WTC11 (cell line): Measurements from ENCODE around the gene ZSCAN4. TPM values are rescaled to one million over a fixed set of nuclear protein-coding genes. Genes with fewer than 3 reads are reported as not detected.

Source experiments
- ATAC-seq: fragments of 200-7000 bp; cut with Tn5 transposase; 2 replicates; pipeline ENCODE4 v1.10.0; 2021; ENCODE audit warnings: mild to moderate bottlenecking, moderate library complexity
- CTCF ChIA-PET: fragments of 300-600 bp; sonication (Branson Sonifier 250); formaldehyde crosslinking; loops from one replicate; lab custom pipeline; 2021; ENCODE audit warnings: antibody characterized with exemption; lab: Charles Lee
- POLR2A ChIA-PET: fragments of 350-600 bp; sonication (Branson Sonifier 250); formaldehyde crosslinking; loops from one replicate; lab custom pipeline; 2021; ENCODE audit warnings: antibody characterized with exemption; lab: Charles Lee
- DNase-seq: peaks from one replicate; pipeline ENCODE4 v3.0.0; 2021; ENCODE audit warnings: low spot score
- H3K27ac Mint-ChIP-seq: 2 replicates; pipeline ENCODE4 v1.8.0; 2021; ENCODE audit warnings: mixed read lengths
- H3K27me3 Mint-ChIP-seq: 2 replicates; pipeline ENCODE4 v1.8.0; 2021; ENCODE audit warnings: low read depth, mild to moderate bottlenecking, moderate library complexity, mixed read lengths
- H3K36me3 Mint-ChIP-seq: 2 replicates; pipeline ENCODE4 v1.8.0; 2021; ENCODE audit warnings: mixed read lengths
- H3K4me1 Mint-ChIP-seq: 2 replicates; pipeline ENCODE4 v1.8.0; 2022; ENCODE audit warnings: mixed read lengths
- H3K4me3 Mint-ChIP-seq: 2 replicates; pipeline ENCODE4 v1.8.0; 2021; ENCODE audit warnings: mild to moderate bottlenecking, moderate library complexity, mixed read lengths
- H3K9me3 Mint-ChIP-seq: 2 replicates; pipeline ENCODE4 v1.8.0; 2021; ENCODE audit warnings: mixed read lengths
- AR ChIP-seq: fragments of 250-450 bp; sonication (Bioruptor Pico); IDR thresholded peaks from 2 replicates; pipeline ENCODE4 v1.9.0; 2021; ENCODE audit warnings: mild to moderate bottlenecking
- ATF2 ChIP-seq: sonication (generic); formaldehyde crosslinking; IDR thresholded peaks from 2 replicates; pipeline ENCODE4 v1.8.1; 2022; ENCODE audit warnings: low read depth, missing genetic modification reagents, borderline replicate concordance
- ATF6 ChIP-seq: sonication (generic); formaldehyde crosslinking; IDR thresholded peaks from 2 replicates; pipeline ENCODE4 v1.8.1; 2023; ENCODE audit warnings: mild to moderate bottlenecking, missing genetic modification reagents
- CBFB ChIP-seq: sonication (generic); formaldehyde crosslinking; IDR thresholded peaks from 2 replicates; pipeline ENCODE4 v1.8.1; 2022; ENCODE audit warnings: mild to moderate bottlenecking, low read depth, missing genetic modification reagents
- ESRRA ChIP-seq: sonication (generic); formaldehyde crosslinking; IDR thresholded peaks from 2 replicates; pipeline ENCODE4 v1.8.1; 2022; ENCODE audit warnings: mild to moderate bottlenecking, missing genetic modification reagents, borderline replicate concordance
- FOXP4 ChIP-seq: sonication (generic); formaldehyde crosslinking; IDR thresholded peaks from 2 replicates; pipeline ENCODE4 v1.8.0; 2022; ENCODE audit warnings: mild to moderate bottlenecking, missing genetic modification reagents
- MXD4 ChIP-seq: fragments of 250-450 bp; sonication (Bioruptor Pico); IDR thresholded peaks from 2 replicates; pipeline ENCODE4 v1.8.0; 2021; ENCODE audit warnings: mild to moderate bottlenecking, moderate library complexity, borderline replicate concordance
- NFATC4 ChIP-seq: fragments of 250-450 bp; sonication (Bioruptor Pico); IDR thresholded peaks from 2 replicates; pipeline ENCODE4 v1.9.0; 2021; ENCODE audit warnings: mild to moderate bottlenecking
- PREB ChIP-seq: sonication (generic); formaldehyde crosslinking; IDR thresholded peaks from 2 replicates; pipeline ENCODE4 v1.8.1; 2022; ENCODE audit warnings: mild to moderate bottlenecking, missing genetic modification reagents, moderate library complexity, borderline replicate concordance
- RELA ChIP-seq: sonication (generic); formaldehyde crosslinking; IDR thresholded peaks from 2 replicates; pipeline ENCODE4 v1.8.1; 2022; ENCODE audit warnings: missing genetic modification reagents, mild to moderate bottlenecking, borderline replicate concordance
- SMAD4 ChIP-seq: sonication (generic); formaldehyde crosslinking; IDR thresholded peaks from 2 replicates; pipeline ENCODE4 v1.8.0; 2022; ENCODE audit warnings: mild to moderate bottlenecking, missing genetic modification reagents
- SOX15 ChIP-seq: fragments of 250-450 bp; sonication (Bioruptor Pico); IDR thresholded peaks from 2 replicates; pipeline ENCODE4 v1.9.0; 2021; ENCODE audit warnings: mild to moderate bottlenecking
- ZBTB21 ChIP-seq: sonication (generic); formaldehyde crosslinking; IDR thresholded peaks from 2 replicates; pipeline ENCODE4 v1.8.1; 2023; ENCODE audit warnings: mild to moderate bottlenecking, missing genetic modification reagents, borderline replicate concordance
- ZNF121 ChIP-seq: sonication (generic); formaldehyde crosslinking; IDR thresholded peaks from 2 replicates; pipeline ENCODE4 v1.8.0; 2023; ENCODE audit warnings: missing genetic modification reagents
- ZNF263 ChIP-seq: sonication (generic); formaldehyde crosslinking; IDR thresholded peaks from 2 replicates; pipeline ENCODE4 v1.8.1; 2022; ENCODE audit warnings: low read depth, mild to moderate bottlenecking, moderate library complexity, missing genetic modification reagents
- ZNF317 ChIP-seq: sonication (generic); formaldehyde crosslinking; IDR thresholded peaks from 2 replicates; pipeline ENCODE4 v1.8.1; 2023; ENCODE audit warnings: low read depth, mild to moderate bottlenecking, moderate library complexity, missing genetic modification reagents, borderline replicate concordance
- ZNF532 ChIP-seq: fragments of 250-450 bp; sonication (Bioruptor Pico); IDR thresholded peaks from 2 replicates; pipeline ENCODE4 v1.9.0; 2021; ENCODE audit warnings: mild to moderate bottlenecking, borderline replicate concordance
- ZNF671 ChIP-seq: fragments of 250-450 bp; sonication (Bioruptor Pico); IDR thresholded peaks from 2 replicates; pipeline ENCODE4 v1.8.0; 2021; ENCODE audit warnings: mild to moderate bottlenecking
- total RNA-seq: library from RNA; stranded (reverse); gene quantifications from 3 replicates; pipeline ENCODE4 v1.2.3, GENCODE V29; 2021

ZSCAN4 gene
- total RNA-seq, 1 experiment from 2014 or later: 0.13 TPM

- TF ChIP-seq ZNF532 (CRISPR knock-in tag) (no peak), ZBTB21 (no peak), AR (CRISPR knock-in tag) (no peak), PREB (CRISPR knock-in tag) (no peak), ZNF121 (CRISPR knock-in tag) (no peak), NFATC4 (CRISPR knock-in tag) (no peak), SOX15 (CRISPR knock-in tag) (no peak), CBFB (CRISPR knock-in tag) (no peak)
These were observed 20.3 kb upstream of the ZSCAN4 start (continued) for GRCh38 chr19:57648331-57649003.

GRCh38 chr19:57651654-57651996 is 17.1 kb upstream of the ZSCAN4 start:
- ATAC-seq (peak; percentile 79), DNase-seq (no peak)
- Mint-ChIP-seq H3K27ac (peak overlapping the region; percentile 61), H3K9me3 (peaks cover 25% of the 10 kb centered on the region), H3K4me3 (peak overlapping the region; percentile 59), H3K27me3 (peaks cover 39% of the 10 kb centered on the region), H3K36me3 (no peaks in the 10 kb centered on the region), H3K4me1 (peaks cover 14% of the 10 kb centered on the region)
- ChIA-PET POLR2A (interaction anchor here (0.5 to 1.3 kb wide), 4 partner anchors 11 to 19 kb away, joined by 3 to 4 read pairs (median 3); partner anchors contain the start of gene ZNF211), CTCF (interaction anchor here (0.7 to 1.8 kb wide), 13 partner anchors 9 to 243 kb away, joined by 3 to 22 read pairs (median 4); partner anchors contain the start of genes ZNF134, ZNF154, ZNF211 and ZNF530)
- TF ChIP-seq ATF6 (no peak), RELA (CRISPR knock-in tag) (no peak), ZBTB21 (no peak), ZNF671 (no peak), MXD4 (CRISPR knock-in tag) (no peak), ZNF317 (CRISPR knock-in tag) (no peak), ATF2 (no peak), ESRRA (CRISPR knock-in tag) (no peak), ZNF263 (CRISPR knock-in tag) (no peak), PREB (CRISPR knock-in tag) (no peak), FOXP4 (no peak), SMAD4 (no peak)
